ENCODE data around the gene OR52R1. TPM values are rescaled to one million over a fixed set of nuclear protein-coding genes. Genes with fewer than 3 reads are reported as not detected.
"Not testable (repeated sequence)": the region's sequence is repeated elsewhere in the genome, so short reads cannot be mapped to it uniquely, and the experiment has no call there.

Gene OR52R1
- total RNA-seq, 1 experiment from 2014 or later, result not detected

DNA sequence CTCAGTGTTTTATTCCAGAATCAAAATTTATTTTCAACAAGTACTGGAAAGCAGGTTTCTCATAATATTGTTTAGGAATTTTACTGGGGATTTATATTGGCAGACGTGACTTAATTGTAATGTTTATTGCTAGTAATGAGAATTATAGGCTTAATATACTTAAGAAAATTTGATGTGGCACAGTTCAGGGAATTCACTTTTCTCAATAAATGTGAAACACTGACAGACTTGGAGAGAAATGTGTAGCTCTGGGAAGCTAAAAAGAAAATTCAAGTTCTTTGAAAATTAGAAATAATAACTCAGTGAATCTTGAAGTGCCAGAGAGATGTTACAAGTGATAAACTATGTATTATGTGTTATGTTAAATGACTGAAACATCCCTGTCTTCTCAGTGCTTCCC is 16.8 kb upstream of the OR52R1 start, which contains the start of gene OR51F2:
Gene OR51F2, plus strand, starts transcription at position 301 of the 400 bp plus-strand sequence. CDS start 101 bp downstream, outside the sequence.
- Histone ChIP-seq H3K4me3 (ENCODE audit: low read length) (no peak within 1 kb of the TSS), H3K27me3 (ENCODE audit: low read length) (no peaks in the 10 kb centered on the region), H2AFZ (ENCODE audit: low read length) (no peak within 1 kb of the TSS), H3K9ac (ENCODE audit: low read length) (no peak within 1 kb of the TSS), H3K79me2 (ENCODE audit: low read length) (no peaks in the 10 kb centered on the region), H4K20me1 (ENCODE audit: insufficient read depth, low read depth, low read length) (no peaks in the 10 kb centered on the region), H3K4me1 (ENCODE audit: low read length) (no peaks in the 10 kb centered on the region), H3K9me2 (replicated peaks; ENCODE audit: insufficient read depth, low read length) (no peaks in the 10 kb centered on the region), H3K4me2 (ENCODE audit: low read depth, low read length, poor library complexity, severe bottlenecking) (no peak within 1 kb of the TSS), H3K36me3 (ENCODE audit: insufficient read depth, low read length) (no peaks in the 10 kb centered on the region), H3K27ac (ENCODE audit: low read length) (no peak within 1 kb of the TSS), H3K9me3 (ENCODE audit: low read length) (no peaks in the 10 kb centered on the region)
- no peak for DNase-seq

DNA sequence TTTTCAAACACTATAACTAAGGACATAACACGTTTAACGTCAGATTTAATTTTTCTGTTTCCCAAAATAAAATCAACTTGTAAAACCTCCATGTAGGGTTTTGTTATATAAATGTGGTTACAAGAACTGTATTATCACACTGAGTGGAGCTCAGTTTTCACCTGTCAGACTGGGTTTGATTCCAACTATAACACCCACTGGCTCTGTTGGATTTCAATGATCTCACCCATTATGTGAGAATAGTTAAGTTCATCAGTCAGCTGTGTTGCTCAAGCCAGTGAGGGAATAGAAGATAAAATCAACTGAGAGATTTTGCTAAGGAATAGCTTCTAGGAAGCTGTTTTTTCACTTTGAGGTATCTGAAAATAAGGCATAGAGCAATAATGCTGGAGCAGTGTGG is 5.1 kb upstream of the OR52R1 start:
- no peak overlapping the region for H2AFZ ChIP-seq (ENCODE audit: low read length)
- no peak overlapping the region for H3K27ac ChIP-seq (ENCODE audit: low read length)
- no peaks in the 10 kb centered on the region for H3K4me1 ChIP-seq (ENCODE audit: low read length)
- no peak for DNase-seq
- H3K9ac ChIP-seq (ENCODE audit: low read length), result no peak overlapping the region
- H3K4me2 ChIP-seq (ENCODE audit: low read depth, low read length, poor library complexity, severe bottlenecking), result no peak overlapping the region
- H3K9me3 ChIP-seq (ENCODE audit: low read length), result no peaks in the 10 kb centered on the region
- no peaks in the 10 kb centered on the region for H3K36me3 ChIP-seq (ENCODE audit: insufficient read depth, low read length)
- H3K79me2 ChIP-seq (ENCODE audit: low read length), result no peaks in the 10 kb centered on the region
- H4K20me1 ChIP-seq (ENCODE audit: insufficient read depth, low read depth, low read length), result no peaks in the 10 kb centered on the region
- H3K27me3 ChIP-seq (ENCODE audit: low read length), result no peaks in the 10 kb centered on the region
- no peaks in the 10 kb centered on the region for H3K9me2 ChIP-seq (replicated peaks; ENCODE audit: insufficient read depth, low read length)
- no peak overlapping the region for H3K4me3 ChIP-seq (ENCODE audit: low read length)

DNA sequence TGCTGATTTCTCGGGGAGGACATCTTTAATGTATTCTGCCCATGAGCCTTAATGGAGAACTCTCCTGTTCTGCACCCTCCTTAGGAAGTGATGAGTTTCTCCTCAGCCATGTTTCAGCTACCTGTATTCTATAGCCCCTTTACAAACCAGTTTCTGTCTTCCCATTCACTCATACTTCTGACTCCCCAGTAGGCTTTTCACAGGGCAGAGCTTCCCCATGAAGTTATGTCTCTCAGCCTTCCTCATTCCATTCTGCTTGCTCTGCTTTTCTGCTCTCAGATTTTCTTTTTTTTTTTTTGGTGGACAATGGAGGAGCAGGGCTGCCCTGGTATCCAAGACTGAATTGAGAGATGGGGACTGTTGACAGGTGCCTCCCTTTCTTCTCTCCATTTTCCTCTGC is 4.3 kb upstream of the OR52R1 start:
- Histone ChIP-seq H3K4me1 (ENCODE audit: low read length) (no peaks in the 10 kb centered on the region), H3K4me2 (ENCODE audit: low read depth, low read length, poor library complexity, severe bottlenecking) (no peak overlapping the region), H3K36me3 (ENCODE audit: insufficient read depth, low read length) (no peaks in the 10 kb centered on the region), H3K4me3 (ENCODE audit: low read length) (no peak overlapping the region), H3K9ac (ENCODE audit: low read length) (no peak overlapping the region), H3K9me3 (ENCODE audit: low read length) (no peaks in the 10 kb centered on the region), H3K27ac (ENCODE audit: low read length) (no peak overlapping the region), H2AFZ (ENCODE audit: low read length) (no peak overlapping the region), H3K9me2 (replicated peaks; ENCODE audit: insufficient read depth, low read length) (no peaks in the 10 kb centered on the region), H3K27me3 (ENCODE audit: low read length) (no peaks in the 10 kb centered on the region), H3K79me2 (ENCODE audit: low read length) (no peaks in the 10 kb centered on the region), H4K20me1 (ENCODE audit: insufficient read depth, low read depth, low read length) (no peaks in the 10 kb centered on the region)
- no peak for DNase-seq

DNA sequence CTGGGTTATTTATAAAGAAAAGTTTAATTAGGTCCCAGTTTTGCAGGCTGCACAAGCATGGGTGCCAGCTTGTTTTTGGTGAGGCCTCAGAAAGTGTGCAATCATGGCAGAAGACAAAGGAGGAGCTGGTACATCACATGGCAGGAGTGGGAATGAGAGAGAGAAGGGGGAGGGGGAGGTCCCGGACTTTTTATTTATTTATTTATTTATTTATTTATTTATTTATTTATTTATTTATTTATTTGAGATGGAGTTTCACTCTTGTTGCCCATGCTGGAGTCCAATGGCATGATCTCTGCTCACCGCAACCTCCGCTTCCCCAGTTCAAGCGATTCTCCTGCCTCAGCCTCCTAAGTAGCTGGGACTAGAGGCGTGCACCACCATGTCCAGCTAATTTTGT is 2.9 kb downstream of the OR52R1 start:
- not testable (repeated sequence) for H3K4me2 ChIP-seq (ENCODE audit: low read depth, low read length, poor library complexity, severe bottlenecking); DNase-seq; H2AFZ ChIP-seq (ENCODE audit: low read length); H3K9me3 ChIP-seq (ENCODE audit: low read length); H3K4me1 ChIP-seq (ENCODE audit: low read length); H3K27me3 ChIP-seq (ENCODE audit: low read length); H3K9ac ChIP-seq (ENCODE audit: low read length); H4K20me1 ChIP-seq (ENCODE audit: insufficient read depth, low read depth, low read length); H3K4me3 ChIP-seq (ENCODE audit: low read length); H3K36me3 ChIP-seq (ENCODE audit: insufficient read depth, low read length); H3K79me2 ChIP-seq (ENCODE audit: low read length); H3K27ac ChIP-seq (ENCODE audit: low read length); H3K9me2 ChIP-seq (replicated peaks; ENCODE audit: insufficient read depth, low read length)

DNA sequence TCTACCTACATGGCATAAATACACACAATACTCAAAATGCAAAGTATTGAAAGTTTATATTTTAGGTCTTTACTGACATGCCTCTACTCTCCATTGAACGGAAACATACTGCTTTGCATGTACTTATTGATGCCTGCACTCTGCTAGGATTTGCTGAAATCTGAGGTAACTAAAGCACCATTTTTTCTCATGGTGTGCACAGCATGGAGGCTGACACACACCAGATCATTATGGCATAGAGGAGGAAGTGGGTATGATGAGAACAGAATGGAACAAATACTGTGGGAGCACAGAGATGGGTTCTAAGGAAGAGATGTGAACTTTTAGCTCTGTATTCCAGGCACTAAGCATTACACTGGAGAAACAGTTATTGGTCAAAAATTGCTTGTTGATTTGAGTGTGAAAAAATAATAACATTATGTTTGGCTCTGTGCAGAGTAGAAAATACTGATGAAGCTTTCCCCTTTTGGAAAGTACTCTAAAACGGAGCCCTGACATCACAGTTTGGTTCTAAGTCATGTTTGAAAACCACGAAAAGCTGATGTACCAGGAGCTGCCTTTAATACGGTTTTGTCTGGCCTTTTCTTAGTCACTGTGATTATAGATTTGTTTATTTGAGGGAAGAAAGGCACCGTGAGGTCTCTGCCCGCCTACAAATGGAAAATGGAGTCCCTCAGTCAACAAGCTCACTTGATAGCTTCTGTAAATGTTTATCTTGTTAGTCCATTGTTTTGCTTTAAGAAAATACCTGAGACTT is 5.6 kb downstream of the OR52R1 start:
- no peak for DNase-seq
- Histone ChIP-seq H2AFZ (ENCODE audit: low read length) (no peak overlapping the region), H3K79me2 (ENCODE audit: low read length) (no peaks in the 10 kb centered on the region), H3K4me3 (ENCODE audit: low read length) (no peak overlapping the region), H3K9me3 (ENCODE audit: low read length) (no peaks in the 10 kb centered on the region), H3K4me1 (ENCODE audit: low read length) (no peaks in the 10 kb centered on the region), H3K36me3 (ENCODE audit: insufficient read depth, low read length) (no peaks in the 10 kb centered on the region), H3K9me2 (replicated peaks; ENCODE audit: insufficient read depth, low read length) (no peaks in the 10 kb centered on the region), H3K27me3 (ENCODE audit: low read length) (no peaks in the 10 kb centered on the region), H3K9ac (ENCODE audit: low read length) (no peak overlapping the region), H3K4me2 (ENCODE audit: low read depth, low read length, poor library complexity, severe bottlenecking) (no peak overlapping the region), H4K20me1 (ENCODE audit: insufficient read depth, low read depth, low read length) (no peaks in the 10 kb centered on the region), H3K27ac (ENCODE audit: low read length) (no peak overlapping the region)

DNA sequence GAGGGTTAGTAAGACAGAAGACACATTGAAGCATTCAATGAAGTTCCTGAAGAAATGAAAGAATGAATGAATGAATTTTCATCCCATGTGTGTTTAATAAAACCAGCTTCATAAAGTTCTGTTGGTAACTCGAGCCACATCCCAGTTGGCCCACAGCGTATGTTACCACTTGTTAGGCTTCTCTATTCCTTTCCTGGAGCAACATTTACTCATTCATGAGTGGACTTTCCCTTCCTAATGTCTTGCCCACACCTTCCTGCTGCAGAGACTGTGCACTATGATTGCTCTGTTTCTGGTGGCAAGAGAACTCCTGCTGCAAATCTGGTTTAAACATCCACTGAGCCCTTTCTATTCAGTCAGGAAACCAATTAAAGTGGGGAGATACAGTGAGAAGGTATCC is 7.0 kb downstream of the OR52R1 start:
- no peak overlapping the region for H3K27ac ChIP-seq (ENCODE audit: low read length)
- H3K4me2 ChIP-seq (ENCODE audit: low read depth, low read length, poor library complexity, severe bottlenecking), result no peak overlapping the region
- no peaks in the 10 kb centered on the region for H4K20me1 ChIP-seq (ENCODE audit: insufficient read depth, low read depth, low read length)
- no peak overlapping the region for H3K4me3 ChIP-seq (ENCODE audit: low read length)
- no peak overlapping the region for H3K9ac ChIP-seq (ENCODE audit: low read length)
- no peak for DNase-seq
- no peaks in the 10 kb centered on the region for H3K36me3 ChIP-seq (ENCODE audit: insufficient read depth, low read length)
- no peaks in the 10 kb centered on the region for H3K9me2 ChIP-seq (replicated peaks; ENCODE audit: insufficient read depth, low read length)
- no peaks in the 10 kb centered on the region for H3K79me2 ChIP-seq (ENCODE audit: low read length)
- H3K9me3 ChIP-seq (ENCODE audit: low read length), result no peaks in the 10 kb centered on the region
- H2AFZ ChIP-seq (ENCODE audit: low read length), result no peak overlapping the region
- no peaks in the 10 kb centered on the region for H3K4me1 ChIP-seq (ENCODE audit: low read length)
- no peaks in the 10 kb centered on the region for H3K27me3 ChIP-seq (ENCODE audit: low read length)

DNA sequence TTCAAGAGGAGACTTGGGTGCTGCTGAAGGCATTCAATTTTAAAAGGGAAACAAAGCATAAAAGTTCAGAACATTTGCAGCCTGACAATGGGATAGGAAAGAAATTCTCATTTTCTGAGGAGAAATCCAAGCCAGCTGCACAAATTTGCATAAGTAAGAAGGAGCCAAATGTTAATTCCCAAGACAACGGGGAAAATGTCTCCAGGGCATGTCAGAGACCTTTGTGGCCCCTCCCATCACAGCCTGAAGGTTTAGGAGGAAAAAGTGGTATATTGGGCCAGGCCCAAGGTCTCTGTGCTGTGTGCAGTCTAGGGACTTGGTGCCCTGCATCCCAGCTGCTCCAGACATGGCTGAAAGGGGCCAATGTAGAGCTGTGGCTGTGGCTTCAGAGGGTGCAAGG is 21.7 kb downstream of the OR52R1 start:
- Histone ChIP-seq H3K4me3 (ENCODE audit: low read length) (no peak overlapping the region), H3K27me3 (ENCODE audit: low read length) (no peaks in the 10 kb centered on the region), H3K9ac (ENCODE audit: low read length) (no peak overlapping the region), H3K4me2 (ENCODE audit: low read depth, low read length, poor library complexity, severe bottlenecking) (no peak overlapping the region), H3K36me3 (ENCODE audit: insufficient read depth, low read length) (no peaks in the 10 kb centered on the region), H4K20me1 (ENCODE audit: insufficient read depth, low read depth, low read length) (no peaks in the 10 kb centered on the region), H3K79me2 (ENCODE audit: low read length) (no peaks in the 10 kb centered on the region), H3K27ac (ENCODE audit: low read length) (no peak overlapping the region), H3K9me2 (replicated peaks; ENCODE audit: insufficient read depth, low read length) (no peaks in the 10 kb centered on the region), H2AFZ (ENCODE audit: low read length) (no peak overlapping the region), H3K4me1 (ENCODE audit: low read length) (no peaks in the 10 kb centered on the region), H3K9me3 (ENCODE audit: low read length) (no peaks in the 10 kb centered on the region)
- DNase-seq, result no peak

DNA sequence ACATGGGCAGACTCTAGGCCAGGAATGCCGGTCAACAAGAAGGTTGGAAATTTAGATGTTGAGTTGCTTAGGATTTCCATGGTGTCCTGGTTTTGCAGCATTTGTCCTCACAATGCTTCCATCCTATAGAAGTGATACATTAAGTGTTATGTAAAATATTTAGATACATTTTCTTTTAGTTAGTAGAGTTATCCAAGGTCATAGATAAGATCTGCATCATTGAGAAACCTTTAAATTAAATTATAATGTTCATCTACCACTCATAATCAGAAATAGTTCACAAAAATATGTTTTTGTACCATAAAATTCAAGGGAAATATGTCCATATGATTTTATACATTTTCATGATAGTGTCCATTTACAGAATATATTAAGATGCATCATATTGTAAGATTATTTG is 34.3 kb downstream of the OR52R1 start, which contains the start of gene OR51F1:
Gene OR51F1, minus strand, starts transcription at position 101 of the 400 bp plus-strand sequence. Its CDS starts 0 bp downstream, at position 101.
- Histone ChIP-seq H2AFZ (ENCODE audit: low read length) (no peak within 1 kb of the TSS), H3K4me2 (ENCODE audit: low read depth, low read length, poor library complexity, severe bottlenecking) (no peak within 1 kb of the TSS), H3K79me2 (ENCODE audit: low read length) (no peaks in the 10 kb centered on the region), H3K27me3 (ENCODE audit: low read length) (no peaks in the 10 kb centered on the region), H4K20me1 (ENCODE audit: insufficient read depth, low read depth, low read length) (no peaks in the 10 kb centered on the region), H3K9me3 (ENCODE audit: low read length) (no peaks in the 10 kb centered on the region), H3K36me3 (ENCODE audit: insufficient read depth, low read length) (no peaks in the 10 kb centered on the region), H3K9me2 (replicated peaks; ENCODE audit: insufficient read depth, low read length) (no peaks in the 10 kb centered on the region), H3K4me1 (ENCODE audit: low read length) (no peaks in the 10 kb centered on the region), H3K9ac (ENCODE audit: low read length) (no peak within 1 kb of the TSS), H3K4me3 (ENCODE audit: low read length) (no peak within 1 kb of the TSS), H3K27ac (ENCODE audit: low read length) (no peak within 1 kb of the TSS)
- DNase-seq, result no peak

Data from Karpas-422 (cell line).